GM12878 (cell line): ENCODE results near the gene DNASE1L3. TPM values are rescaled to one million over a fixed set of nuclear protein-coding genes. Genes with fewer than 3 reads are reported as not detected.

Source experiments
- BCLAF1 ChIP-seq: fragments of 450-650 bp; IDR thresholded peaks from 2 replicates; pipeline ENCODE4 v1.6.1; 2017; ENCODE audit warnings: antibody characterized with exemption, mild to moderate bottlenecking, moderate library complexity
- CUX1 ChIP-seq: IDR thresholded peaks from 2 replicates; pipeline ENCODE4 v1.6.1; 2012; ENCODE audit warnings: improper control_type of control experiment, low read depth, low read length; ENCODE audit not compliant: insufficient replicate concordance
- EZH2 ChIP-seq: IDR thresholded peaks from 2 replicates; pipeline ENCODE4 v1.6.1; 2012; ENCODE audit warnings: low read depth, mild to moderate bottlenecking, control low read depth, inconsistent platforms, low read length, borderline replicate concordance; ENCODE audit not compliant: control insufficient read depth
- FOXK2 ChIP-seq: fragments of 450-650 bp; IDR thresholded peaks from 2 replicates; pipeline ENCODE4 v1.6.1; 2017; ENCODE audit warnings: mild to moderate bottlenecking, moderate library complexity
- HSF1 ChIP-seq: fragments of 150-350 bp; IDR thresholded peaks from 2 replicates; pipeline ENCODE4 v1.6.1; 2014; ENCODE audit warnings: mild to moderate bottlenecking, low read depth, low read length
- MLLT1 ChIP-seq: fragments of 450-650 bp; IDR thresholded peaks from 2 replicates; pipeline ENCODE4 v1.6.1; 2016; ENCODE audit warnings: mild to moderate bottlenecking
- NFIC ChIP-seq: IDR thresholded peaks from 2 replicates; pipeline ENCODE4 v1.6.1; 2012; ENCODE audit warnings: low read depth, mild to moderate bottlenecking, inconsistent platforms, low read length, moderate library complexity
- NFYA ChIP-seq: IDR thresholded peaks from 2 replicates; pipeline ENCODE4 v1.6.1; 2011; ENCODE audit warnings: low read depth, mild to moderate bottlenecking, low read length, improper control_type of control experiment, borderline replicate concordance
- PAX8 ChIP-seq: fragments of 450-650 bp; IDR thresholded peaks from 2 replicates; pipeline ENCODE4 v1.6.1; 2017; ENCODE audit warnings: mild to moderate bottlenecking, moderate library complexity
- POLR2AphosphoS5 ChIP-seq: IDR thresholded peaks from 2 replicates; pipeline ENCODE4 v1.6.1; 2011; ENCODE audit warnings: mild to moderate bottlenecking, low read length, inconsistent platforms
- RAD51 ChIP-seq: fragments of 450-650 bp; IDR thresholded peaks from 2 replicates; pipeline ENCODE4 v1.6.1; 2016; ENCODE audit warnings: moderate library complexity, mild to moderate bottlenecking, inconsistent platforms
- RCOR1 ChIP-seq: conservative IDR thresholded peaks from 2 replicates; pipeline ENCODE4 v1.6.1; 2012; ENCODE audit warnings: low read depth, low read length, improper control_type of control experiment
- ZBTB4 ChIP-seq: fragments of 450-650 bp; formaldehyde crosslinking; IDR thresholded peaks from 2 replicates; pipeline ENCODE4 v1.4.0; 2022; ENCODE audit warnings: mild to moderate bottlenecking, moderate library complexity
- polyA plus RNA-seq, 11 experiments: library from polyadenylated mRNA; depleted of rRNA in 4 of 11; unstranded in 6 of 11; stranded (reverse) in 5 of 11; fragments of >200 nt; fragmentation: Nextera tagmentation in 4 of 11; fragmentation: Illumina TruSeq in 1 of 11; extraction: Ambion mirVana in 4 of 11; extraction: Trizol in 1 of 11; gene quantifications; 1 replicate in 1 of 11; 2 replicates in 10 of 11; pipeline versions ENCODE4 v1.2.1 to v1.2.3, GENCODE V29; 2011 to 2016; ENCODE audit warnings: inconsistent platforms in 2 of 11, missing spikeins in 2 of 11, low read depth in 1 of 11
- total RNA-seq, 4 experiments: library from RNA; depleted of rRNA in 3 of 4; stranded (reverse); fragments of >200 nt in 3 of 4; fragmentation: Illumina TruSeq in 1 of 4; extraction: Trizol in 1 of 4; gene quantifications; 2 replicates each; pipeline versions ENCODE4 v1.2.1 to v1.2.3, GENCODE V29; 2013 to 2021

DNASE1L3 gene
- total and polyA plus RNA-seq, 10 of the 15 experiments (the other 5 are each of a cell fraction or from before 2014, with no cell fraction given), result 3.2 to 72.1 (median 6.3) TPM

- peak; percentile 82 for TF ChIP-seq CUX1
- no peak; the same call in 1 of the 2 replicates for TF ChIP-seq NFIC
- TF ChIP-seq MLLT1, result peak; percentile 64; the same call in 1 of the 2 replicates
- TF ChIP-seq FOXK2, result no peak
- 0 out of 2 replicates have a peak, but pooled peaks have one; percentile 42 for TF ChIP-seq POLR2AphosphoS5
- TF ChIP-seq RAD51, result no peak
- no peak for TF ChIP-seq EZH2
- no peak for TF ChIP-seq ZBTB4 (CRISPR knock-in tag)
- TF ChIP-seq BCLAF1, result no peak
- TF ChIP-seq RCOR1, result no peak
- TF ChIP-seq PAX8, result no peak
- TF ChIP-seq NFYA, result no peak
- TF ChIP-seq HSF1, result no peak
These were observed 9.9 kb downstream of the DNASE1L3 start (continued) for GRCh38 chr3:58200846-58201355.
